SH-SY5Y (cell line): ENCODE results near the gene FAT3.

Experiments
- GATA2 ChIP-seq: IDR thresholded peaks from 2 replicates; pipeline ENCODE4 v1.6.1; 2011; ENCODE audit warnings: mild to moderate bottlenecking, low read depth, low read length
- GATA3 ChIP-seq: IDR thresholded peaks from 2 replicates; pipeline ENCODE4 v1.6.1; 2011; ENCODE audit warnings: low read depth, mild to moderate bottlenecking, low read length, moderate library complexity

DNA sequence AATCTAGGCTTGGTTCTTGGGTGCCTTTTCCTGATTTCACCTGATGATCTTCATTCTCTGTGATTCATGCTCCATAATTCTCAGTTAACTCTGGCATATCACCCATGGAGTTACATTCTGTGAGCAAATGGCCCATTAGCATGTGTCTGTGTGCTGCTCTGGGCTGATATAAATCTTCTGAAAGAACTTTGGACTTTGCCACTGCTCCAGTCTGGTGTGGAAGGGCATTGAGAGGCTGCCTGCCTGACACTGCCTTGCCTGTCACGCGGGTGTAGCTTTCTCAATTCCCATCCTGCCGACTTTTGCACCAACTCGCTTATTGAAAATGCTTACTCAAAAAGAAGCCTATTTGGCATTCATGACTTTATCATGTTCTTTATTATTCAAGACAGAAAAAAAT lies 42.2 kb downstream of the FAT3 start:
- no peak for TF ChIP-seq GATA3
- TF ChIP-seq GATA2, result no peak
